Measurements from ENCODE around the gene PDE2A.

GRCh38 chr11:72543849-72544542 is 130.2 kb downstream of the PDE2A start:
- TF ChIP-seq GATA3 (IDR thresholded peaks at IDR 0.05; ENCODE audit: low read depth, low read length) (no peak), GATA2 (IDR thresholded peaks at IDR 0.05; ENCODE audit: low read depth, low read length) (no peak)
